ENCODE results near the gene TEX13C.
"Not testable (repeated sequence)": the region's sequence is repeated elsewhere in the genome, so short reads cannot be mapped to it uniquely, and the experiment has no call there.

Gene TEX13C

DNA sequence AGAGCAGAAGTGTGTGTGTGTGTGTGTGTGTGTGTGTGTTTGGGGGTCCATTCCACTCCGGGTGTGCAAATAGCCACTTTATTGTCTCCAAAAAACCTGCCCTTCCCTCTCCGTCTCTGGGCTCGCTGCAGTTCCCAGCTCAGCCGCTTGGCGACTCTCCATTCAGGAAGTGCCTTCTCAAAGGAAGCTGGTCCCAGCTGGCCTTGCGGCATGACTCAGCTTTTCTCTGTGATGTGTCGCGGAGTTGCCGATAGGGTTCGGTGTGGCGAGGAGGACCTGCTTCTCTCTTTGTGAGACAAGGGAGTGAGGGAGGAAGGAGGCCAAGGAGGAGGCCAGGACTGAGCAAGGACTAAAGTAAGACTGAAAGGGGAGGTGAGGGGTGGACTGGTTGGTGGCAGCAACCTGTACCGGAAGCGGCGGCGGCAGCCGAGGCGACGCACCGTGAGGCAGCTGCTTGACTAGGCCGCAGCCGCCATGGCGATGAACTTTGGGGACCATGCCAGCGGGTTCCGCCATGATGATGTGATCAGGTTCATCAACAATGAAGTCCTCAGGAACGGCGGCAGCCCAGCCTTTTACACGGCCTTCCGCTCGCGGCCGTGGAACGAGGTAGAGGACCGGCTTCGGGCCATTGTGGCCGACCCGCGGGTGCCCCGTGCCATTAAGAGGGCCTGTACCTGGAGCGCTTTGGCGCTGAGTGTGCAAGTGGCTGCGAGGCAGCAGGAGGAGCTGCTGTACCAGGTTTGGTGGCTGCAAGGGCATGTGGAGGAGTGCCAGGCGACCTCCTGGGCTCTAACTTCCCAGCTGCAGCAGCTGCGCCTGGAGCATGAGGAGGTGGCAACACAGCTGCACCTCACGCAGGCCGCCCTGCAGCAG is at the start of gene TEX13C:
TSS of gene TEX13C (plus strand) at position 226 of the 876 bp plus-strand sequence. CDS start at position 475, 249 bp downstream.
- no peak for DNase-seq

DNA sequence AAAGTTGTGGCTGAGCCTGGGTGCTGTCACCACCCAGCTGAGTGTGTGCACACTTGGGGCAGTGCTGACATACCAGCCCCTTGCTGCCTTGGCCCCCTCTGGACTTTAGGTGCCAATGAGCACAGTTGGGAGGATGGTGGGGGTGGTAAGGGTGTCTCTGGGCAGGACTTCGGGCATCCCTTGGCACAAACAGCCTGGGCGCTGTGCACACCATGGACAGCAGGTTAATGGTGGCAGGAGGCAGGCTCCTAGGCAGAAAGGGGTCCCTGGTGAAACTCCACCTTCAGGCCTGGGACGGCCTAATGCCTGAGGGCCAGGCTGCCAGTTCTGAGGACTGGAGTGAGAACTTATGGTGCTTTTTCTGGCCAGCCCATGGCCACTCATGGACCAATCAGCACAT is 32.4 kb upstream of the TEX13C start:
- DNase-seq, result no peak

DNA sequence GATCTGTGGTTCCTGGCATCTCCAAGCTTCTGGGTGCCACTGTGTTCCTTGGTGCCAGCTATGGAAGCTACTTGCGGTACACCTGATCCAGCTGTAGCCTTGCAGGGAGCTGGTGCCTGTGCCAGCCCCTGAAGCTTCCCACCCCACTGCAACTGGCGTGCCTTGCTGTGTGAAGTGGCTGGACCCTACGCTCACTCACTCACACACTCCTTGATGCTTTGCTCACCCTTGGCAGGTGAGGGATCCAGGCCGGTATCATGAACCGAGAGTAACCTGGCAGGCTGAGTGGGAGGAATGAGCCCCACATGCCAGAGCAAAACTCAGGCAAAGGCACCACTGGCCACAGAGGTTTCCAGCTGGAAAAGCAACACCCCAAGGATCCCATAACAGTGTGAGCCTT is 31.3 kb upstream of the TEX13C start:
- no peak for DNase-seq

DNA sequence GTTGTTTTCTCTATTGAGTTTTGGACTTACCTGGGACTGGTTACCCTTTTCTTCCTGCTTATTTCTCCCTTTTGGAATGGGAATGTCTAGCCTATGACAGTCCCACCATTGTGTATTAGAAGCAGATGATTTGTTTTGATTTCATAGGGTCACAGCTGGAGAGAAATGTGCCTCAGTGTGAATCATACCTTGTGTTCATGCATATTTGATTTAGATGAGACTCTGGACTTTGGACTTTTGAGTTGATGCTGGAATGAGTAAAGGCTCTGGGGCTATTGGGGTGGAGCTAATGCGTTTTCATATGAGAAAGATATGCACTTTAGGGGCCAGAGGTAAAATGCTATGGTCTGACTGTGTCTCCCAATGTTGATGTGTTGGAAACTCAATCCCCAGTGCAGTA is 30.5 kb upstream of the TEX13C start:
- DNase-seq, result no peak

DNA sequence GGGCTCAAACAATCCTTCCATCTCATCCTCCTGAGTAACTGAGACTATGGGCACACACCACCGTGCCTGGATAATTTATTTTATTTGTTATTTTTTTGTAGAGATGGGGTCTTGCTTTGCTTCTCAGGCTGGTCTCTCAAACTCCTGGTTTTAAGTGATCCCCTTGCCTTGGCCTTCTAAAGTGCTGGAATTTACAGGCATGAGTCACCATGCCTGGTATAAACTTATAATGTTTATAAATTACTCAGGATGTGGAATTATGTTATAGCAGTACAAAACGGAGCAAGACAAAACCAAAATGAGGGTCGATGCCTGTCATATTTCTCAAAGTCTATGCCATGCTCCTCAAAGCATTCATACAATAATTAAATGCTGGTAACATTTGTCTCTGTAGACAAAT is 29.8 kb upstream of the TEX13C start:
- DNase-seq, result no peak

DNA sequence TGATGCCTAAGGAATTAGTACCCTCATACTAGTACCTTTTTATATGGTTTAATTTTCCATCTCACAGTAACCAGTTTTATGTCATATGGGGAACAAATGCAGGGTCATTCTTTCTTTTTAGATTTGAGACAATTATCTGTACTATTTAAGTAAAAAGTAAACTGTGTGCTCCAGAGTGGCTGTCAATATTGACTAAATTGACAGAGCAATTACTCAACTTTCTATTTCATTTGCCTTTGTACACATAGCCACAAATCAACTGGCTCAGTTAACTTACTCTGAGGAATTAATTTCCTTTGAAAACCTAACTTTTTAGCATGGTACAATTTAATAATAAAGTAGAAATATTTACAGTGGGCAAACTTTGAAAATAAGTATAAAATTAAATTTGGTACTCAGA is 28.5 kb upstream of the TEX13C start:
- no peak for DNase-seq

DNA sequence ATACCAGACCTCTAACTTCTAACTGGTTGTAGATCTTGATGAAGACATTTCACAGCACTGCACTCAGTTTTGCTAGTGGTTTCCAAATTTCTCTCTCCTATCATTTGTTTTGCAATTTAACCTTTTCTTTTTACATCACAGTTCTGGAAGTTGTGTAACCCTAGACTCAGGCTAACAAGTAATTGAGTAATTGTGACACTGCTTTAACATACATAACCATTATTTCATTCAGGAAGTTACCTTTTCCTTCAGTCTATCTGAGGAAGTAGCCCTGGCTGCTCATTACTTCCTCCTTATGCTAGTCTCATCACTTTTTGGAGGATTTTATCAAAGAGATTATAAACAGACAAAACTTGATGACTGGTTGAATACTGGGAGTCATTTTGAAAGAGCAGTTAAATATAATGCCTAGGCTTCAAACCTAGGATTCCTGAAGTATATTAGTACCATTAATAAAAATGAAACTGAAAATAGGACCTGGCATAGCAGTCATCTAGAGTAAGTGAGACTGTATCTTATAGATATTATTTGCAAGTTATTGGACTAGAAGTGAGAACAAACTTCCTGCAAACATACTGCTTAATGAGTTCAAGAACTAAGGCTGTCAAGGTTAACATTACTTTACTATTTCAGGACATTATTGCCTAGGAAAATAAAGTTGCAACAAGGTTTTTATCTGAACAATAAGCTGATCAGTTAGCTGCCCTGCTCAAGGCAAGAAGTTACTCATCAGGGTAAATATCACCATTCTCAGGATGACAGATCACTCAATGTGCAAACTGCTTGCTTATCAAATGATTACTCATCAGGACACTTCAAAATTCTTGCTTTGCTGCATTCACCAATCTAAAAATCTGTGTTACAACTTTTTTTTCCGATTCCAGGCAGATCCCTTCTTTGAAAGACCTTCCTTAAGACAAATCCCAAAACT is 25.6 kb upstream of the TEX13C start:
- no peak for DNase-seq

DNA sequence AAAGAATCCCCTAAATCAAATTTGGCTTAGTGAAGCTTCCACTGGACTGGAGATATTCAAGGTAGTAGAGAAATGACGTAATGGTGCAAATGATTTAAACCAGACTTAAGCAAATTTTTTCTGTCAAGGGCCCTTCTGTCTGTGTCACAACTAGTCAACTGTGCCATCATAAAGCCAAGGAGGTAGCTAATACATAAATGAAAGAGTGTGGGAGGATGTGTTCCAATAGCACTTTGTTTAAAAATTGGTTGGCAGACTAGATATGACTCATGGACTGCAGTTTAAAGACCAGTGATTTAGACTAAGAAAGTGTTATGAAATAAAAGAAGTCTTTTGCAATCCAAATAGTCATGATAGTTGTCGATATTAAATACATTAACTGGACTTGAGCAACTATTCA is 24.3 kb upstream of the TEX13C start:
- no peak for DNase-seq

DNA sequence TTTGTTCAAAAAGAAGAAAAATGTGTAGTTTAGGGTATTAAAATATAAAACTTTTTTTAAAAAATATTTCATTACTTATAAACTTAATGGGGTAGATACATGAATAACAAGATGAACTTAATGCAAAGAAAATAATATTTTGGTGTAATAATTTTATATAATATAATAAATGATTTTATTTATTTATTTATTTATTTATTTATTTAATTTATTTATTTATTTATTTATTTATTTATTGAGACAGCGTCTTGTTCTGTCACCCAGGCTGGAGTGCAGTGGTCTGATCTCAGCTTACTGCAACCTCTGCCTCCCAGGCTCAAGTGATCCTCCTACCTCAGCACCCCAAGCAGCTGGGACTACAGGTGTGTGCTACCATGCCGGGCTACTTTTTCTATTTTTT is 20.8 kb upstream of the TEX13C start:
- no peak for DNase-seq

DNA sequence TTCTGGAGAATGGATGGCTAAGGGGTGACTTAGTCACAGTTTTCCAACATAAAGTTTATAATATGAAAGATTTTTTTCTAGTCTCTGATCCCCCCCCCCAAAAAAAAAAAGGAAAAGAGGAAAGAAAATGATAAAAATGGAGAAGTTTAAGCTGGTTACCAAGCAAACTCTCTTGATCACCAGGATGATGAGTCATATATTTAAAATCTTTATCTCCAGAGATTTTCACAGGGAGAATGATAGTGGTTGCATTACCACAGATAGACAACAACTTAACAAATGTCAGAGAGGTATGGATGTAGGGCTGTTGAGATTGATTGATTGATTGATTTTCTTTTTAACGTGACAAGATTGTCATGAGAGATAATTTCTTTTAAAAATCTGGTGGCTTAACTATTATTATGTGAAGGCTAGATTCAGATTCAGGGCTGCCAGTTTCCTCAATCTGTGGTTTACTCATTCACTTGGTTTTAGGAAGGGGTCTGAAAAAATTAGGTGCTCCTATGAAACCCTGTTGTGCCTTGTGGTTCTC is 13.3 kb upstream of the TEX13C start:
- no peak for DNase-seq

DNA sequence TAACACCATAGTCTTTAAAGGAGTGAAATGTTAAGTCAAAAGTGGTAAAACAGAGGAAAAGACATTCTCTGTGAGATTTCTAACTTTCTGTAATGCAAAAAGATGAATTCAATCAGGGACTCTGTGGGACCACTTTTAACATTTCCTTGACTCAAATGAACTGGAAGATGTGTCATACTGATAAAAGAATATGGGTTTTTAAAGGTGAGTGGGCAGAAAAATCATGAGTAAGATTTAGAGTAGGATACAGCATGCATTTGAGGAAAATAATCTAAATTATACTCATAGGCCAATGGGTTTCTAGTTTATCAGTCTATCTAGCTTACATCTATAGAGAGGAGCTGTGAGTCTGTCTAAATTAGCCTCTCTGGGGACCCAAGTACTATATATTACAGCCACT is 11.0 kb upstream of the TEX13C start:
- no peak for DNase-seq

DNA sequence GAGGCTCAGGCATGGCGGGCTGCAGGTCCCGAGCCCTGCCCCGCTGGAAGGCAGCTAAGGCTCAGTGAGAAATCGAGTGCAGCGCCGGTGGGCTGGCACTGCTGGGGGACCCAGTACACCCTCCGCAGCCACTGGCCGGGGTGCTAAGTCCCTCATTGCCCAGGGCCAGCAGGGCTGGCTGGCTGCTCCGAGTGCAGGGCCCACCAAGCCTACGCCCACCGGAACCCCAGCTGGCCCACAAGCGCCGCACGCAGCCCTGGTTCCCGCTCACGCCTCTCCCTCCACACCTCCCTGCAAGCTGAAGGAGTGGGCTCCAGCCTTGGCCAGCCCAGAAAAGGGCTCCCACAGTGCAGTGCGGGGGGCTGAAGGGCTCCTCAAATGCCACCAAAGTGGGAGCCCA is 505 bp upstream of the TEX13C start:
- not testable (repeated sequence) for DNase-seq

DNA sequence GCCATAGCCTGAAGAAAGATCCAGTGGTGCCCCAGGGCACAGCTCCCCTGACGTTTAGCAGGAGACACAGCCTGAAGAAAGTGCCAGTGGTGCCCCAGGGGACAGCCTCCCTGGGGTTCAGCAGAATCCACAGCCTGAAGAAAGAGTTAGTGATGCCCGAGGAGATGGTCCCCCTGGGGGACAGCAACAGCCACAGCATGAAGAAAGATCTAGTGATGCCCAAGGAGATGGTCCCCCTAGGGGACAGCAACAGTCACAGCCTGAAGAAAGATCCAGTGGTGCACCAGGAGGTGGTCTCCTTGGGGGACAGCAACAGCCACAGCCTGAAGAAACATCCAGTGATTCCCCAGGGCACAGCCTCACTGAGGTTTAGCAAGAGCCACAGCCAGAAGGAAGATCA is 2.8 kb downstream of the TEX13C start:
- DNase-seq, result no peak

DNA sequence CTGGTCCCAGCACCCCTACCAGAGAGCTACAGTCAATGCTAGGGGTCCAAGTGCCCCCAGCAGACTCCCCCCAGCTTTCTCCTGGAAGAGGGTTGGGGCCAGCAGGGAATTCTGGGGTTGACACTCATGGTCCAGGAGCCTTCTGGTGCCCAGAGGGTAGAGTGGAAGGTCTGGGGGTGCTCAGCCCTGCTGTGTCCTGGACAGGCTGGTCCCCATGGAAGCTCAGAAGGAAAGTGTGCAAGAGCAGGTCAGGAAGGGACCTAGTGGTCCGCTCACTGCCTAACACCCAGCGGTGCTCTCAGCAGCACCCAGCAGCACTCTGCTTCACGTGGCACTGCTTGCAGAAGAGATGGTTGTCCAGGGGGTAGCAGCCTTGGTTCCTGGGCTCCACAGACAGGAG is 6.9 kb downstream of the TEX13C start:
- no peak for DNase-seq

DNA sequence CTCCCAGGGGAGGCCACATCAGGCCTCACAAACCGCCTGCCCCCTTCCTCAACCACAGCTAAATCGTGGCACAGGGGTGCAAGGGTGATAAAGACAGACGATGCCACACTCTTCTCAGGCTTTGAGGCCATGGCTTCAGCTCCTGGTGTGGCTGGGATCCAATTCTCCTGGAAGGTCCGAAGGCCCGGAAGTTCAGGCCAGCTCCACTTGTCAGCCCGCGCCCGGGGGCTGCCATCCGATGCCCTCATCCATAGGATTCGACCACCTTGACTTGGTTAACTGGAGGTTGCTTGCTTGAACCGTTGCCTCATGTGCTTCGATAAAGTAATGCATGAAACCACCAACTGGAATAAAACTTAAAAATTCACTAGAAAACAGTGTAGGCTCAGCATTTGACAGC is 8.2 kb downstream of the TEX13C start:
- no peak for DNase-seq

DNA sequence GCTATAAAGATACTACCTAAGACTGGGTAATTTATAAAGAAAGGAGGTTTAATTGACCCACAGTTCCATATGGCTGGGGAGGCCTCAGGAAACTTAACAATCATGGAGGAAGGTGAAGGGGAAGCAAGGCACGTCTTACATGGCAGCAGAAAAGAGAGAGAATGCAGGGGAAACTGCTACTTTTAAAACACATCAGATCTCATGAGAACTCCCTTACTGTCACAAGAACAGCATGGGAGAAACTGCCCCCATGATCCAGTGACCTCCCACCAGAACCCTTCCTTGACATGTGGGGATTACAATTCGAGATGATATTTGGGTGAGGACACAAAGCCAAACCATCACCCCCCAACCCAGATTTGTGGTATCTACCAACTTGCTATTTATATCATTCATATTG is 13.9 kb downstream of the TEX13C start:
- no peak for DNase-seq

DNA sequence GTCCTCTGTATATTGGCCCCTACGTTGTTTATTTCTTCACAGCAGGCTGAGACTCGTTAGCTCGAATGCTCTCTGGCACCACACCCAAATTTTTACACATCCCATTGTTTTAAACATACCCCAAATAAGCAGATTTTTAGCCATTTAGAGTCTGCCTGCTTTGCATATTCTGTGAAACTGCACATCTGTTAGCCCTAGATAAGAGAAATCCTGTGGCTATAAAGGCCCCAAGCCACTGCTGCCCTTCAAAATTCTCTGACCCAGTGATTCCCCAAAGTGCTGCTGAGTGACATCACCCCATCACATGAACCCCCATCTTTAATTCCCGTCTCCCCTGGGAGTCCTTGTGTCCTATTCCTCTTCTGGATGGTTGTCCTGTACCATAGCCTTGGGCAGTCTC is 20.8 kb downstream of the TEX13C start:
- DNase-seq, result no peak

DNA sequence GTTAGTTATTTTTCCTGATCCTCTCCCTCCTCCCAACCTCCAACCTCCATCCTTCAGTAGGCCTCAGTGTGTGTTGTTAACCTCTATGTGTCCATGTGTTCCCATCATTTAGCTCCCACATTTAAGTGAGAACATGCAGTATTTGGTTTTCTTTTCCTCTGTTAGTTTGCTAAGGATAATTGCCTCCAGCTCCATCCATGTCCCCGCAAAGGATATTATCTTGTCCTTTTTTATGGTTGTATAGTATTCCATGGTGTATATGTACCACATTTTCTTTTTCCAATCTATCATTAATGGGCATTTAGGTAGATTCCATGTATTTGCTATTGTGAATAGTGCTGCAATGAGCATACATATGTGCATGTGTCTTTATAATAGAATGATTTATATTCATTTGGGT is 54.5 kb downstream of the TEX13C start:
- no peak for DNase-seq

Measured in 8988T (cell line).